HG02840 (cell line): ENCODE data around the gene TMEM218.
"Not testable (repeated sequence)": the region's sequence is repeated elsewhere in the genome, so short reads cannot be mapped to it uniquely, and the experiment has no call there.

Experiments used
- ATAC-seq: cut with Tn5 transposase; IDR thresholded peaks from one replicate; pipeline ENCODE4 v1.9.1; 2021; ENCODE audit warnings: mild to moderate bottlenecking, moderate library complexity, moderate number of reproducible peaks; ENCODE audit not compliant: unreplicated experiment, low FRiP score

TMEM218 gene

DNA sequence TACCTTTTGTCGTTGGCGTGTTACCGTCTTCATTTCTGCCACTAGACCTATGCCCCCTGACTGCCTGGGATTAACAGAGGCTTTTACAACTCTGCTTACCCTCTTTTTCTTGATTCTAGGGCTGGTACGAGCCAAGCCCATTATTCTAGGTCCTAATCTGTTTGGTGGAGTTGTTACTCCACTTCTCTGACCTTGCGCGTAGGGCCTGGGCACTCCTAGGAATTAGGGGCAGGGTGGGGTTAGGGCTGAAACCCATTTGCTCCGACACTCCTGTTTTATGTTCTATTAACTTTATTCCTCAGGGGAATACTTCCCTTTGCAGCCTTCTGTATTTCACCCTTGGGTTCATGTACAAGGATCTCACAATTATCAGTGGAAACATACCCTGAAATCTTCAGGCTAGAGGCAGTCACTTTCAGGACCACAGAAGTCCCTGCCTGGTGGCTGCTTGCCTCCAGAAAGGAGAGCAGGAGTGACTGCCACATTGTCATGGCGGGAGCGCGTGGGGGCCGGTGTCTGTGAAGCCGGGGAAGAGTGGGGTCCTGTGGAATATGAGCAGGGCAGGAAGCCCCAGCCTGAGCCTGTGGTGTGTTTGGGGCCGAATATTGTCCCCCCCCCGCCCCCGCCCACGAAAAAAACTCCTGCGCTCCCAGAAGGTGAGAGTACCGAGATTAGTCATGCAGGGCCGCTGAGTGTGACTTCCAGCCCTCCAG, 49.1 kb downstream of the TMEM218 start:
- no peak for ATAC-seq

DNA sequence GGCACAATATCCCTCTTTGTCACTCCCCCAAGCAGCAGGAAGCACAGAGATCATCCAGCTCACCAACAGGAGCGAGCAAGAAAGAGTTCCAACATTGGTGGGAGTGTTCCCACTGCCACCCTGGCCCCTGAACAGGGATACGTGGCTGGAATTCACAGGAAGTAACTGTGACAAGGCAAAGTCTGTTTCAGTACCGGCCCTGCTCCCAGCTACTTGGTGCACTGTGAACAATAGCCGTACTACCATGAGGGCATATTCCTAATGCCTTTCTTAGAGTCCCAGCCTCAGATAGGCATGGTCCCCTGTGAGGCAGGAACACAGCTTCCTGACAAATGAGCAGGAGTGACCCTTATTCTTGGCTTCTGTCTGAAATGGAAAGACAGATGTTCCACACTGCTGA, 50.1 kb downstream of the TMEM218 start:
- no peak for ATAC-seq

DNA sequence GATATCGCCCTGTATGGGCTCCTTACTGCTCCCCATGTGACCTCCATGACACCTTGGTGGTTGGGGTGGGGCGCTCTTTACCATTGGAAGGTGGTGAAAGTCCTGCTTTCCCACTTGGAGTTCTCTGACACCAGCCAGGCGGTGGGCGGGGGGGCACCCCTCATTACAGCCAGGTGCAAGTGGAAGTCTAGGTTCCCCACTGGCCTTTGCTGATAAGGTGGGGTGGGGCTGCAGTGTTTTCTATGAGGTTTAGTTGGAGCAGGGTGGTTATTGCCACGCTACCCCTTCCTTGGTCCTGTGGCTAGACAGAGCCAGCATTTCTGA, 53.8 kb downstream of the TMEM218 start:
- no peak for ATAC-seq

DNA sequence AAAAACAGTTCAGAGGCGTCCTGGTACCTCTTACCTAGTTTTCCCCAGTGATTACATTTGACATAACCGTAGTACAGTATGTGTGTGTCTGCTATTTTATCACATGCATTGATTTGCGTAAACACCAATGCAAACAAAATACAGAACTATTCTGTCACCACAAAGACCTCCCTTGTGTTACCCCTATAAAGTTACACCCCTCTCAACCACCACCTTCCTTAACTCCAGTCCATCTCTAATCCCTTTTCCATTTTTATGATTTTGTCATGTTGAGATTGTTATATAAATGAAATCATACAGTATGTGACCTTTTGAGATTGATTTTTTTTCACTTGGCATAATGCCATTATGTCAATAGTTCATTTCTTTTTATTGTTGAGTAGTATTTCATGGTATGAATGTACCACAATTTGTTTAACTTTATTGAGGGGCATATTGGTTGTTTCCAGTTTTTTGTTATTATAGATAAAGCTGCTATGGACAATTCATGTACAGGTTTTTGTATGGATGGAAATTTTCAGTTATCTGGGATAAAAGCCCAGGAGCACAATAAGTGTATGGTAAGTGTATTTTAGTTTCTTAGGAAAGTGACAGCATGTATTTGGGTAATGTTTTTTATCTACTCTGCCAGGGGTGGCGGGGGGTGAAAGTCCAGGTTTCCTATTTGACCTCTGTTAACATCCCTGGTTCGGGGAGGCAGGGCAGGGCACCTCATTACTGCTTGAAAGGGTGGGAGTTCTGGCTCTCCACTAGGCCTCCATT, 54.3 kb downstream of the TMEM218 start:
- no peak for ATAC-seq

DNA sequence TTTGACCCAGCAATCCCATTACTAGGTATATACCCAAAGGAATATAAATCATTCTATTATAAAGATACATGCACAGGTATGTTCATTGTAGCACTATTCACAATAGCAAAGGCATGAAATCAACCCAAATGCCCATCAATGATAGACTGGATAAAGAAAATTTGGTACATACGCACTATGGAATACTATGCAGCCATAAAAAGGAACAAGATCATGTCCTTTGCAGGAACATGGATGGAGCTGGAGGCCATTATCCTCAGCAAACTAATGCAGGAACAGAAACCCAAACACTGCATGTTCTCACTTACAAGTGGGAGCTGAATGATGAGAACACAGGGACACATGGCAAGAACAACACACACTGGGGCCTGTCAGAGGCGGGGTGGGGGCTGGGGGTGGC, 55.3 kb downstream of the TMEM218 start:
- not testable (repeated sequence) for ATAC-seq

DNA sequence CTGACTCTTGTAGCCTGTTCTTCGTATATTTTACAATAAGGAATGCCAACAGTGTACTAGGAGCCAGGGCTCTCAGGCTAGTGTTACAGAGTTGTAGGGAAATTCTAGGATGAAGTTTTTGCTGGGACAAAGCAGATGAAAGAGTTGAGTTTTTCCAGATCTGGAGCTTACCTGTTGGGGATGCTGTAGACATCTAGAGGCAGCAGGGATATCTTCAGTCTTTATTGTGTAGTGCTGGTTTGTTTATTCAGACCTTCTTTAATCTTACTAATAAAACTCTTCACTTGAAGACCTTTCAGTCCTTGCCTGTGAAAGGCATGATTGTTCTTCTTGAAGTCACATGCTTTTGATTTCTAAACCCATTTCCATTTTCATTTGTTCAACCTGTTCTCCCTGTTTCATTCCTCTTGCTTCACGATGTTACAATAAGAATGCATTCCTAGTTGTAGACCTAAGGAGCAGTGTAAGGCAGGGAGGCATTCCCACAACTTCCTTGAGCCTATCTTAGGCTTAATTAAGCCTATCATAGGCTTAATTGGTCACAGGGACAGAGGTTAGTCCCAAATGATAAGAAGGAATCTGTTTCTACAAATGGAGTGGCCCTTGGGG, 56.2 kb downstream of the TMEM218 start:
- ATAC-seq: no peak

DNA sequence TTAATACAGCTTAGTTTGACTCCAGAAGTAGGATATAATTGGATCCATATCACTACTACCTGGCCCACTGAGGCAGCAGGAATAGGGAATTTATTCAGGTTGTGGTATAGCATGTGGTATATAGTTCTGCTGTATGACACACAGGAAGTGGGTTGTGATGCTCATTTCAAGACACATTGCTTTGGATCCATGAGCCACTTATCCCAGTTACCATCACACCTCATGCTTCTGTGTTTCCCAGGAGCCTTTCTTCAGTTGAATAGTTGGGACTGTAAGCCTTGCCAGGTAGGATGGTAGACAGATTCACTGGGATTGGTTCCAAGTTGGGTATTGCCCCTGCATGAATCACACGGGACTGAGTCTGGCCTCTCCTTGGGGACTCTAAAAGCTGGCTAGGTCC, 58.3 kb downstream of the TMEM218 start:
- ATAC-seq: no peak

DNA sequence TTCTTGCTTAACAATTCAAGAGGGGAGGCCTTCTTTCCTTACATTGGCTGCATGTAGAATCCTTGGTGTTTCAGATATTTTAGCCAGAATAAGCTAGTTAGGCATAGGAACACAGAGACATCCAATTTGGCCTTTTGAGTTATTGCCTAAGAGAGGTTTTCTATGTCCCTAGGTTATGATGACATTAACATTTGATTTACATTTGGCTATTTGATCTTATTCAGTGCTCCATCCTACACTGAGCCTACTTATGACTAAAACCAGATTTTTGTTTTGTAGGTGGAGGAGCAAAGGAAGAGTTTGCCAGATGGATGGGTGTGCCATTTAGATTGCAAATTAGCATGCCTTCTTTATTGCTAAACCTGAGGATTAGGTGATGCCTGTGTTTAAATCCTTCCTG, 59.4 kb downstream of the TMEM218 start:
- ATAC-seq: no peak

DNA sequence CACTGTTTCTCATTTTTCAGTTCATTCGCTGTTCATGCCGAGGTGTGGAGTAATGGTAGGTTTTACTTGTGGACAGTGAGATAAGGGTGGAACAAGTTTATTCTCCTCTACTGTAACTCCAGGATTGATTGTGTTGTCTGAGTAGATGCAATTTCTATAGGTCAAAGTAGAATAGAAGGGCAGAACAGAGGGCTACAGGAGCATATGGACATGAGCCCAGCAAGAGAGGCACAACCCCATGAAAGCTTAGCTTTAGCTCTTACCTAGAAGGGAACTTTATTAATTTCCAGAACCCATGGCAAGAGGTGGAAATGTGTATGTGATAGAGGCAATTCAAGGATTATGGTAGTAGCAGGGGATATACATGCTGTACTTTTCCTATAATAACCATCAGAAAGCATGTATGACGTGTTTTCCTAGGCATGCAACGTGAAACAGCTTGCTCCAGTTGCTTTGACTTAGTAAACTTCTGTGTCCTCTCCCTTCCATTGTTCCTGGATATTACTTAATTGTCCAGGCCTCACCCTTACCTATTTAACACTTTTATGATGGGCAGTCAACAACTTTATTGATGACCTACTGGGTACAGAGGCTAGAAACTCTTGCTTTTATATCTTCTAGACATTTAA, 62.1 kb downstream of the TMEM218 start:
- ATAC-seq: no peak
